T-helper 9 cell (primary cell): ENCODE measurements around the gene TPSD1.
"Not testable (repeated sequence)": the region's sequence is repeated elsewhere in the genome, so short reads cannot be mapped to it uniquely, and the experiment has no call there.

Experiments used
- DNase-seq: peaks from one replicate; pipeline ENCODE4 v3.0.0-alpha.2; 2020
- total RNA-seq, 2 donors: gene quantifications; one replicate each; lab custom pipeline; 2026; lab: John Stamatoyannopoulos, UW

Gene TPSD1
- total RNA-seq: 0 reads per million in 2 donors

DNA sequence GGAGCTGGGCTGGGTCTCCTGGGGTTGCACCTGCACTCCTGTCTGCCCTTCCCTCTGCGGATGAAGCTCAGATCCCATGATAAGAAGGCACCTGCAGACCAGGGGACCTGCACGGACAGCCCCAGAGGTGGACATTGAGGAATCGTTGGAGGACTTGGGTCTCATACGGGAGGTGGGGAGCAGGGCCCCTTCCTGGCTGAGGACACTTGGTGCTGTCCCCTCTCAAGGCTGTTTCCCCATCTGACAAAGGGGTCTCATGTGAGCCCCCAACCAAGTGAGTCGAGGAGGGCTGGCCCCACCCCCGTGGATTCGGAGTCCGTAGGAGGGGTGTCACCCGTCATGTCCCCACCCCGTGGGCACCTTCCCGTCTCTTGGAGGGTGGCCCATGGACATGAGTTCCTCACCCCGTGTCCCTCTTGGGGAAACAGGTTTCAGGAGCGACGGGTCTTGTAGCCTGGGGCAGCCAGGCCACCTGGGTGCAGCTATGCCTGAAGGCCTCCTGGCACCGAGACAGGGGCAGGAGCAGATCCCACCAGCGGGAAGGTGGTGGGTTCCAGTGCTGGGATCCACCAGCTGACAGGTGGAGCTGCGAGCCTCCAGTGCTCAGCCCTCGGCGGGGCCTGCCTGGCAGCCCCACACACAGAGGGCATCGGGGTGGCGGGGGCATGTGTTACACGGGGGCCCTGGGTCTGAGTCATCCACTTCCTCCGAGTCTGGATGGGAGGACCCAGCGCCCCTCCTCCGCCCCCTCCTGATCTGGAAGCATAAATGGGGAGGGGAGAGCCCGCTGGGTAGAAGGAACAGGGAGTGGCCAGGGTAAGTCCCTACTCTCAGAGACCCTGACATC, at the start of gene TPSD1:
Gene TPSD1 (plus strand): TSS at position 794 of the 847 bp plus-strand sequence. CDS start 212 bp downstream, outside the sequence.
- not testable (repeated sequence) for DNase-seq

DNA sequence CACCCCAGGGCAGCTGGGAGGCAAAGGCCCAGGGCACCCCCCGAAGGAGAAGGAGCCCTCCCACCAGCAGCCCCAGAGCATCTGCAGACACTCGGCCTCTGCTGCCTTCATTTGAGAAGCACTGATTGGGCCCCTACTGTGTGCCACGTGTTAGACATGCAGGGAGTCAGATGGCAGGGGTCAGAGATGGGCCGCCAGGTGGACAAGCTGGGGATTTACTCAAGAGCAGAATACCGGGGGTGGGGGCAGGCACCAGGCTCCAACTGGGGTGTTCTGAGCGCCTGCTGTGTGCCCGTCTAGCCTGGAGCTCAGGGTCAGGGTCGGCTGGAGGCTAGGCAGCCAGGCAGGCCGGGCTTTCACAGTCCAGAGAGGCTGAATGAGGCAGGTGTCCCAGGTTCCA, 49.5 kb upstream of the TPSD1 start:
- no peak for DNase-seq

DNA sequence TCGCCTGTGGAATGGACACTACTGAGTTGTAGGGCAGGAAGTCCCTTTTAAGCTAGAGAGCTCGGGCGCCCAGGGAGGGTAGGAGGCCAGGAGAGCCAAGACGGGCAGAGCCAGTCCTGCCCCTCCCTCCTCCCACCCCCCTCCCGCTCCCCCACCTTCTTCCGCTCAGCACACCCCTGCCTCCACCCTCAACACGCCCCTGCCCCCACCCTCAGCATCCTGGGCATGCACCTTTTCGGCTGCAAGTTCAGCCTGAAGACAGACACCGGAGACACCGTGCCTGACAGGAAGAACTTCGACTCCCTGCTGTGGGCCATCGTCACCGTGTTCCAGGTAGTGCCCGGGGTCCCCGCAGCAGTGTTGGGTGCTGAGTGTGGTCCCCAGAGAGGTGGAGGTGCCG, 49.1 kb upstream of the TPSD1 start:
- no peak for DNase-seq

DNA sequence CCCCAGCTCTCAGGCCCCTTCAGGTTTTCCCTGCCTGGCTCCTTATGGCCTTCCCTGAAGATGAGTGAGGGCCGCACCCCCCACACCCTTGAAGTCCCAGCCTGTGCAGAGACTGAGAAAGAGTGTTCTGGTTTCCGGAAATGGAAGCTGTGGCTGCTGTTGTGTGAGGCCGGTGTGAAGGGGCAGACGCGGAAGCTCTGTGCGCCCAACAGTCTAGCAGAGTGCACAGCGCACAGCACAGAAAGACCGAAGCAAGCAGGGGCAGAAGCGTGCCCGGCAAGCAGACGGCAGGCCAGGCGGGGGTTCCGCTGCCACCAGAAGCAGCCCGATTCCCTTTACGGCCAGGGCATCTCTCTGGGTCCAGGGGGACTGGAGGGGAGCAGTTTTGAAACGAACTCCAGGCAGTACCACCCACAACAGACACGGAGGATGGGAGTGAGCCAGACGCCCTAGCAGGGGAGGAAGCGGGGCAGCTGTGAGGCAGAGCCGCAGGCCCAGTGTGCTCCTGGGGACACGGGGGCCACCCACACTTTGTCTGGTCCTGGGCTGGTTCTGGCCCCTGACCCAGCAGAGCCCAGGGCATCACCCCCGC, 47.5 kb upstream of the TPSD1 start:
- DNase-seq: no peak

GRCh38 chr16:1209081-1209480, 46.8 kb upstream of the TPSD1 start:
- DNase-seq: no peak

GRCh38 chr16:1210461-1210860, 45.4 kb upstream of the TPSD1 start:
- no peak for DNase-seq

GRCh38 chr16:1211451-1212268, 44.2 kb upstream of the TPSD1 start:
- DNase-seq: no peak

DNA sequence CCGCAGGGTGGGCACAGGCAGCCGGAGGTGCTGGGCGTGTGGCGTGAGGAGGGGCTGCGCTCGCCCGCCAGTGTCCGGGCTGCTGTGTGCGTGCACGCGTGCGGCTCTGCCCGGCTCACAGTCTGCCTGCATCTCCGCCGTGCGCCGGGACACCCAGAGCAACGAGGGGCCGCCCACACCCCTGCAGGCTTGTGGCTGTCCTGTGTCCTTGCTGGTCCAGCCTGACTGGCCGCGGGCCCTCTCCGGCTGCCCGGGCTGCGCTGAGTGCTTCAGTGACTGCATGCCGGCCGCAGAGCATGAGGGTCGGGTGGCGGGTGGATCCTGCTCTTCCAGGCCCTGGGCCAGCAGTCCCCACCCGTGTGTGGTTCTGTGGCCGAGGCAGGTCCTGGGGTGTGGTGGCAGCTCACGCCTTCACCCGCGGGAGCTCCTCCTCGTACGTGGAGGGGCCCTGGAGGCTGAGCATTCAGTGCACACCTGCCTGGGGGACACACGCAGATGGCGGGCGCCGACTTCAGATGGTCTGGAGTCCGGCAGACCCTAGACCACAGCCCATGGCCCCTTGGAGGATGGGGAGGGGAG, 43.2 kb upstream of the TPSD1 start:
- no peak for DNase-seq

DNA sequence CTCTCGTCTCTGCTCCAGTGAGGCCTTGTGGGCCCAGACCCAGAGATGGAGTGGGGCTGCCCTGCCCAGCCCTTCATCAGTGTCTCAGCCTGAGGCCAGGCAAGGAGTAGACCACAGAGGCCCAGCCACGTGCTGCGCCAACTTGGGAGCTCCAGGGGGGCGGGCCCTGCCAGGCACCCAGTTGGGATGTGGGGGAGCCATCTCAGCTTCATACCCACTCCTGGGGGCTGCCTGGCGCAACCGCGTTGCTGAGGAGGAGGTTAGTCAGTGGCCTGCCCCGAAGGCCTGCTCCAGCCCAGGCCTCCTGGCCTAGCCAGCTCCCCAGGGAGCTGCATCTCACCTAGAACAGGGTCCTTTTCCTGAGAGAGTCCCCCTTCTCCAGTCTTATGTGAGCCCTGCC, 42.6 kb upstream of the TPSD1 start:
- DNase-seq: no peak

DNA sequence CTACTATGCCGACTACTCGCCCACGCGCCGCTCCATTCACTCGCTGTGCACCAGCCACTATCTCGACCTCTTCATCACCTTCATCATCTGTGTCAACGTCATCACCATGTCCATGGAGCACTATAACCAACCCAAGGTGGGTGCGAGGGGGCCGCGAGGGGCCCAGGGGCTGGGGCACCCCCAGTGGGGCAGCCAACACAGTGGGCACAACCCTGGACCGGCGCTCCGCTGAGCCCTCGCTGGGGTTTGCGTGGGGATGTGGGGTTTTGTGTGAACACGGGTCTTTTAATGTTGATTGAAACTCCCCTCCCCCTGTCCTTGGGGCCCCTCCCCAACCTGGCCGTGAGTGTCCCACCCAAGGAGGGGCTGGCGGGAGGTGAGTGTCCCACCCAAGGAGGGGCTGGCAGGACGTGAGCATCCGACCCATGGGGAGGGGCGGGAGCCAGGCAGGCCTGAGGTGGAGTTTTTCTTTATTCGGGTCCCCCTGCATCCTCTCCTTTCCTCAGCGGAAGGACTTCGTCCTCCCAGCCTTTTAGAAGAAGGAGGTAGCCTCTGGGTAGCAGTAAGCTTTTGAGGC, 42.0 kb upstream of the TPSD1 start:
- no peak for DNase-seq

DNA sequence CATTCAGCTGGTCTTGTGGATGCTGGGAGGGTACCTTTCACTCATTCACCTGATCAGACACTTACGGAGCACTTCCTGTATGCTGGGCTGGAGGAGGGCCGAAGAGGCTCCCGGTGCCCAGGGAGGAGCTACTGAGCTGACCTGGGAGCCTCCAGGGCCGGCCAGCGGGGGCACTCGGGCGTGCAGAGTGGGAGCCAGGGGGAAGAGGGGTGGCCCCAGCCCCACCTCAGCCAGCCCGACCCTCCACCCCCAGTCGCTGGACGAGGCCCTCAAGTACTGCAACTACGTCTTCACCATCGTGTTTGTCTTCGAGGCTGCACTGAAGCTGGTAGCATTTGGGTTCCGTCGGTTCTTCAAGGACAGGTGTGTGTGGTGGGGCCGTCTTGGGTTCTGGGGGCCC, 41.1 kb upstream of the TPSD1 start:
- DNase-seq: no peak

- DNase-seq: no peak
Observed at GRCh38 chr16:1215574-1216295, 40.1 kb upstream of the TPSD1 start.

DNA sequence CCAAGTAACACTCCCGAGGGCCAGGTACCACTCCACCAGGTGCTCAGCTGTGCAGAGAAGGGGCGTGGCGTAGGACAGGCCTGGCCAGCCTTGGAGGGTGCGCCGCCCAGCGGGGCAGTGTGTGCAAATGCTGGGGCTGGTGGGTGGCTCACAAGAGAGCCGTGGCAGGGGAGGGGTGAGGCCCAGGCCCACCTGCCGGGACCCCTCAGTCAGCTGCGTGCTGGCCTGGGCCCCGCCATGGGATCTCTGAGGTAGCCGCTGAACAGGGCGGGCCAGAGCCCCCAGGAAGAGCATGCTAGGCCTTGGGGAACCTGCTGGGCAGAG, 39.6 kb upstream of the TPSD1 start:
- no peak for DNase-seq

GRCh38 chr16:1216681-1217400, 39.0 kb upstream of the TPSD1 start:
- no peak for DNase-seq

GRCh38 chr16:1217526-1217925, 38.3 kb upstream of the TPSD1 start:
- DNase-seq: no peak

DNA sequence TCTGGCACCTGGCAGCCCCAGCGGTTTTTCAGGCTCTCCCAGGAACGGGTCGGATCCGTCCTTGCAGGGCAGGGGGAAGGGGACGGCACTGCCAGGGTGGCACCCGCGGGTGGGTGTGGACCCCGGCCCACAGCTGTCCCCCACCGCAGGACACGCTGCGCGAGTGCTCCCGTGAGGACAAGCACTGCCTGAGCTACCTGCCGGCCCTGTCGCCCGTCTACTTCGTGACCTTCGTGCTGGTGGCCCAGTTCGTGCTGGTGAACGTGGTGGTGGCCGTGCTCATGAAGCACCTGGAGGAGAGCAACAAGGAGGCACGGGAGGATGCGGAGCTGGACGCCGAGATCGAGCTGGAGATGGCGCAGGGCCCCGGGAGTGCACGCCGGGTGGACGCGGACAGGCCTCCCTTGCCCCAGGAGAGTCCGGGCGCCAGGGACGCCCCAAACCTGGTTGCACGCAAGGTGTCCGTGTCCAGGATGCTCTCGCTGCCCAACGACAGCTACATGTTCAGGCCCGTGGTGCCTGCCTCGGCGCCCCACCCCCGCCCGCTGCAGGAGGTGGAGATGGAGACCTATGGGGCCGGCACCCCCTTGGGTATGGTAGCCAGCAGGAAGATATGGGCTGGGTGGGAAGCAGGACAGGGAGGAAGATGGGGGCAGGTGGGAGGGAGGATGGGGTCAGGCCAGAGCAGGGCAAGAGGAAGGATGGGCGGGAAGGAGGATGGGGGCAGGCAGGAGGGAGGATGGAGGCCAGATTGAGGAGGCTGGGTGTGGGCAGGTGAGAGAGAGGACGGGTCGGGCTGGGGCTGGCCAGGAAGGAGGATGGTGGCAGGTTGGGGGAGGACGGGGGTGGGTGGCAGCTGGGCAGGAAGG, 37.6 kb upstream of the TPSD1 start:
- no peak for DNase-seq

- DNase-seq: no peak
Observed at GRCh38 chr16:1218930-1219611, 36.8 kb upstream of the TPSD1 start.

DNA sequence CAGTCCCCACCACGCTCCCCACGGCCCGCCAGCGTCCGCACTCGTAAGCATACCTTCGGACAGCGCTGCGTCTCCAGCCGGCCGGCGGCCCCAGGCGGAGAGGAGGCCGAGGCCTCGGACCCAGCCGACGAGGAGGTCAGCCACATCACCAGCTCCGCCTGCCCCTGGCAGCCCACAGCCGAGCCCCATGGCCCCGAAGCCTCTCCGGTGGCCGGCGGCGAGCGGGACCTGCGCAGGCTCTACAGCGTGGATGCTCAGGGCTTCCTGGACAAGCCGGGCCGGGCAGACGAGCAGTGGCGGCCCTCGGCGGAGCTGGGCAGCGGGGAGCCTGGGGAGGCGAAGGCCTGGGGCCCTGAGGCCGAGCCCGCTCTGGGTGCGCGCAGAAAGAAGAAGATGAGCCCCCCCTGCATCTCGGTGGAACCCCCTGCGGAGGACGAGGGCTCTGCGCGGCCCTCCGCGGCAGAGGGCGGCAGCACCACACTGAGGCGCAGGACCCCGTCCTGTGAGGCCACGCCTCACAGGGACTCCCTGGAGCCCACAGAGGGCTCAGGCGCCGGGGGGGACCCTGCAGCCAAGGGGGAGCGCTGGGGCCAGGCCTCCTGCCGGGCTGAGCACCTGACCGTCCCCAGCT, 35.7 kb upstream of the TPSD1 start:
- DNase-seq: no peak
